ENCODE data around the gene RPAP3. TPM values are rescaled to one million over a fixed set of nuclear protein-coding genes. Genes with fewer than 3 reads are reported as not detected.

Gene RPAP3
- total and polyA plus RNA-seq, 2 of the 4 experiments (the other 2 are of a cell fraction): 10.6 to 13.4 TPM

- BruUV-seq (replicated peaks): no TSS peak
These were observed 89.4 kb downstream of the RPAP3 start for GRCh38 chr12:47616440-47616839.

More at GRCh38 chr12:47616440-47616839, 89.4 kb downstream of the RPAP3 start:
- H3K56ac ChIP-seq (ENCODE audit: extremely low read depth, insufficient read depth, low read length): no peak overlapping the region
- H3K18ac ChIP-seq (ENCODE audit: low read depth, low read length): no peak overlapping the region
- H2AFZ ChIP-seq (replicated peaks; ENCODE audit: low read length, poor library complexity): no peak overlapping the region
- no peak overlapping the region for H2BK5ac ChIP-seq (ENCODE audit: low read depth, low read length, poor library complexity, severe bottlenecking)
- H3K23ac ChIP-seq (ENCODE audit: low read depth, low read length): no peak overlapping the region
- CTCF ChIA-PET: no interaction called here
- H3K4ac ChIP-seq (ENCODE audit: low read depth, low read length): no peak overlapping the region
- no peaks in the 10 kb centered on the region for H3K9me1 ChIP-seq (ENCODE audit: insufficient read depth, low read length)
- TF ChIP-seq RFX5 (IDR thresholded peaks at IDR 0.05; ENCODE audit: low read depth, low read length) (no peak), CHD1 (IDR thresholded peaks at IDR 0.05; ENCODE audit: low read depth, low read length) (no peak), SMC3 (IDR thresholded peaks at IDR 0.05; ENCODE audit: low read depth, low read length) (no peak), RAD21 (IDR thresholded peaks at IDR 0.05; ENCODE audit: low read length) (no peak), BHLHE40 (IDR thresholded peaks at IDR 0.05; ENCODE audit: low read depth, low read length) (no peak), CEBPB (IDR thresholded peaks at IDR 0.05; ENCODE audit: low read depth, low read length) (peak; percentile 80), USF2 (IDR thresholded peaks at IDR 0.05; ENCODE audit: low read depth, low read length) (no peak)
- no CpG with 5 or more reads among the region's 1 CpG for WGBS, 2 experiments (ENCODE audit: extremely low coverage in 2 of 2, insufficient read length in 1 of 2)
- H2BK15ac ChIP-seq (ENCODE audit: low read depth, low read length): no peak overlapping the region
- no peak overlapping the region for H3K4me2 ChIP-seq (ENCODE audit: low read depth, low read length)
- no peak overlapping the region for H4K5ac ChIP-seq (ENCODE audit: low read depth, low read length)
- H2BK20ac ChIP-seq (ENCODE audit: low read depth, low read length): no peak overlapping the region
- intact Hi-C loops (cut with micrococcal nuclease) (no loop called here), dilution Hi-C loops (cut with HindIII; ENCODE audit: low sequenced_read_pairs, unreplicated experiment) (no loop called here), in situ Hi-C loops (cut with MboI; ENCODE audit: low sequenced_read_pairs) (no loop called here)
- no peak overlapping the region for H2BK120ac ChIP-seq (ENCODE audit: low read depth, low read length)
- H3K27me3 ChIP-seq (ENCODE audit: control insufficient read depth, insufficient read depth, low read length): no peaks in the 10 kb centered on the region
- H3K27ac ChIP-seq (ENCODE audit: insufficient read depth, low read length): no peak overlapping the region
- H2AK5ac ChIP-seq (ENCODE audit: low read depth, low read length): no peak overlapping the region
- no peak overlapping the region for H4K91ac ChIP-seq (ENCODE audit: insufficient read depth, low read depth, low read length)
- H3K9me3 ChIP-seq (ENCODE audit: control insufficient read depth, insufficient read depth, low read length): peaks cover 8% of the 10 kb centered on the region
- POLR2A ChIA-PET (ENCODE audit: unreplicated experiment): no interaction called here
- H3K4me1 ChIP-seq (ENCODE audit: control insufficient read depth, insufficient read depth, low read length): no peaks in the 10 kb centered on the region
- no peak overlapping the region for H3K14ac ChIP-seq (replicated peaks; ENCODE audit: low read depth, low read length)
- H3K79me1 ChIP-seq (ENCODE audit: low read depth in 1 of 2, low read length in 2 of 2): no peaks in the 10 kb centered on the region
- no peak for DNase-seq
- H3K36me3 ChIP-seq (ENCODE audit: control insufficient read depth, insufficient read depth, low read length): no peaks in the 10 kb centered on the region
- H2AK9ac ChIP-seq (replicated peaks; ENCODE audit: low read depth, low read length, poor library complexity): no peak overlapping the region
- ATAC-seq (ENCODE audit: low read depth): no peak
- no peak overlapping the region for H4K8ac ChIP-seq (ENCODE audit: low read depth in 2 of 2, low read length in 2 of 2)
- H3K9ac ChIP-seq (ENCODE audit: low read depth, low read length): no peak overlapping the region
- H3K4me3 ChIP-seq (ENCODE audit: insufficient read depth, low read depth, low read length): no peak overlapping the region
- H4K20me1 ChIP-seq (ENCODE audit: insufficient read depth, low read length): no peaks in the 10 kb centered on the region
